ENCODE results near the gene ERRFI1.

The ERRFI1 gene

DNA sequence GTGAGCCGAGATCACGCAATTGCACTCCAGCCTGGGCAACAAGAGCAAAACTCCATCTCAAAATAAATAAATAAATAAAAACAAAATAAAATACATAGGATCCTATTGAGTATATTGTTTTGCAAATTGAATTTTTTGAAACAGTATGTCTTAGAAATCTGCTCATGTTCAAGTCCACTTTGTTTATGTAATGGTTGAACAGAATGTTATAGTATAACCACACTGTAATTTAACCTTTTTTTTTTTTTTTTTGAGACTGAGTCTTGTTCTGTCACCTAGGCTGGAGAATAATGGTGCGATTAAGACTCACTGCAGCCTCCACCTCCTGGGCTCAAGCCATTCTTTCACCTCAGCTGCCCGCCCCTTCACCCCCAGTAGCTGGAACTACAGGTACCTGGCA is 33.2 kb downstream of the ERRFI1 start:
- Histone ChIP-seq H2BK15ac (ENCODE audit: low read length) (no peak overlapping the region), H2BK5ac (ENCODE audit: low read length) (no peak overlapping the region), H3K14ac (ENCODE audit: low read length) (no peak overlapping the region), H3K79me1 (ENCODE audit: low read depth, low read length) (no peaks in the 10 kb centered on the region), H3K4me1 (ENCODE audit: control insufficient read depth in 2 of 2, insufficient read depth in 1 of 2, low read depth in 1 of 2, low read length in 2 of 2) (no peaks in the 10 kb centered on the region), H3K18ac (ENCODE audit: low read length) (no peak overlapping the region), H3K36me3 (replicated peaks in 1 of 2; ENCODE audit: control insufficient read depth in 2 of 2, insufficient read depth in 2 of 2, low read length in 2 of 2) (peaks cover 7 to 11% of the 10 kb centered on the region in 2 donors), H3K23ac (ENCODE audit: low read depth, low read length, poor library complexity) (no peak overlapping the region), H2BK12ac (ENCODE audit: low read length) (no peak overlapping the region), H2AK5ac (ENCODE audit: low read depth, low read length) (no peak overlapping the region), H3K4me3 (ENCODE audit: low read length in 2 of 2) (no peak overlapping the region), H3K27ac (replicated peaks; ENCODE audit: low read length) (no peak overlapping the region), H2BK120ac (ENCODE audit: low read depth, low read length) (no peak overlapping the region), H3K4me2 (ENCODE audit: insufficient read depth, low read length, poor library complexity, severe bottlenecking) (no peak overlapping the region), H3K9me3 (replicated peaks in 1 of 2; ENCODE audit: control insufficient read depth in 2 of 2, insufficient read depth in 1 of 2, low read depth in 1 of 2, low read length in 2 of 2) (no peaks in the 10 kb centered on the region), H3K4ac (ENCODE audit: low read length) (no peak overlapping the region), H4K8ac (ENCODE audit: low read depth, low read length) (no peak overlapping the region), H3K9ac (ENCODE audit: low read depth, low read length, poor library complexity) (no peak overlapping the region), H2AFZ (ENCODE audit: low read length) (no peak overlapping the region), H3K27me3 (ENCODE audit: control insufficient read depth in 3 of 3, insufficient read depth in 3 of 3, low read depth in 1 of 3, low read length in 3 of 3) (no peaks in the 10 kb centered on the region), H4K91ac (ENCODE audit: low read depth, low read length, poor library complexity) (no peak overlapping the region)
- no CpG with 5 or more reads among the region's 4 CpGs for WGBS, 2 donors (ENCODE audit: extremely low coverage in 2 of 2, insufficient read length in 2 of 2, insufficient replicate concordance in 1 of 2)
- no peak for DNase-seq (ENCODE audit: low spot score)

- Histone ChIP-seq H3K27me3 (ENCODE audit: control insufficient read depth in 3 of 3, insufficient read depth in 3 of 3, low read depth in 1 of 3, low read length in 3 of 3) (no peaks in the 10 kb centered on the region), H2BK120ac (ENCODE audit: low read depth, low read length) (no peak overlapping the region), H3K4ac (ENCODE audit: low read length) (no peak overlapping the region), H3K4me2 (ENCODE audit: insufficient read depth, low read length, poor library complexity, severe bottlenecking) (no peak overlapping the region), H4K8ac (ENCODE audit: low read depth, low read length) (no peak overlapping the region), H3K23ac (ENCODE audit: low read depth, low read length, poor library complexity) (no peak overlapping the region), H3K9me3 (replicated peaks in 1 of 2; ENCODE audit: control insufficient read depth in 2 of 2, insufficient read depth in 1 of 2, low read depth in 1 of 2, low read length in 2 of 2) (no peaks in the 10 kb centered on the region), H2BK12ac (ENCODE audit: low read length) (no peak overlapping the region), H3K9ac (ENCODE audit: low read depth, low read length, poor library complexity) (no peak overlapping the region), H3K27ac (replicated peaks; ENCODE audit: low read length) (no peak overlapping the region), H3K79me1 (ENCODE audit: low read depth, low read length) (no peaks in the 10 kb centered on the region), H2AFZ (ENCODE audit: low read length) (no peak overlapping the region), H3K4me3 (ENCODE audit: low read length in 2 of 2) (no peak overlapping the region), H3K18ac (ENCODE audit: low read length) (no peak overlapping the region), H2BK5ac (ENCODE audit: low read length) (no peak overlapping the region), H2AK5ac (ENCODE audit: low read depth, low read length) (no peak overlapping the region), H2BK15ac (ENCODE audit: low read length) (no peak overlapping the region), H3K36me3 (replicated peaks in 1 of 2; ENCODE audit: control insufficient read depth in 2 of 2, insufficient read depth in 2 of 2, low read length in 2 of 2) (peaks cover 8 to 20% of the 10 kb centered on the region in 2 donors), H4K91ac (ENCODE audit: low read depth, low read length, poor library complexity) (no peak overlapping the region), H3K4me1 (ENCODE audit: control insufficient read depth in 2 of 2, insufficient read depth in 1 of 2, low read depth in 1 of 2, low read length in 2 of 2) (no peaks in the 10 kb centered on the region), H3K14ac (ENCODE audit: low read length) (no peak overlapping the region)
- no CpG with 5 or more reads among the region's 18 CpGs for WGBS, 2 donors (ENCODE audit: extremely low coverage in 2 of 2, insufficient read length in 2 of 2, insufficient replicate concordance in 1 of 2)
- DNase-seq (ENCODE audit: low spot score) = no peak
Observed at GRCh38 chr1:7991504-7992440, 34.3 kb downstream of the ERRFI1 start.

DNA sequence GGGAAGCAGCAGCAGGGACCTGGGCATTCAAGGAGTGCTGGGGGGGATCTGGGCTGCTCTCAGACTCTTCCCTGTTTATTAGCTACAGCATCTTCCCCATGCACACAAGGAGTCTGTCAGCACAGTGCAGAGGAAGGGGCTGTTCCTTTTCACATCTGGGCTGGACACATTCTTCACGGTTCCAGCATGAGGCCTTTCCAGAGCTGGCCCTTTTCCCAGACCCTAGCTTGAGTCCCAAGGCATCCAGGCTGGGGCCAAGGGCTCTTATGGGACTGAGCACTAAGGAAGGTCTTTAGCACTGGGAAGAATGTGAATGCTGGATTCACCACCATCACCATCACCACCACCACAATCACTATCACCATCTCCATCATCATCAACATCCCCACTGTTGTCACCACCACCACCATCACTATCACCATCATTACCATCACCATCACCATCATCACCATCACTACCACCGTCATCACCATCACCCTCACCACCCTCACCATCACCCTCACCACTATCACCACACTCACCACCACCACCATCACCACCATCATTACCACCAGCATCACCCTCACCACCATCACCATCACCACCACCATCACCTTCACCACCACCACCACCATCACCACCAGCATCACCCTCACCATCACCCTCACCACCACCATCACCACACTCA is 36.2 kb downstream of the ERRFI1 start:
- Histone ChIP-seq H3K36me3 (replicated peaks in 1 of 2; ENCODE audit: control insufficient read depth in 2 of 2, insufficient read depth in 2 of 2, low read length in 2 of 2) (peaks cover 17 to 39% of the 10 kb centered on the region in 2 donors), H3K4me3 (ENCODE audit: low read length in 2 of 2) (peak overlapping the region in 1 of 2 donors; percentile 63), H3K27me3 (ENCODE audit: control insufficient read depth in 3 of 3, insufficient read depth in 3 of 3, low read depth in 1 of 3, low read length in 3 of 3) (no peaks in the 10 kb centered on the region), H2BK15ac (ENCODE audit: low read length) (no peak overlapping the region), H3K18ac (ENCODE audit: low read length) (no peak overlapping the region), H2BK12ac (ENCODE audit: low read length) (no peak overlapping the region), H2BK120ac (ENCODE audit: low read depth, low read length) (no peak overlapping the region), H3K9ac (ENCODE audit: low read depth, low read length, poor library complexity) (no peak overlapping the region), H2BK5ac (ENCODE audit: low read length) (no peak overlapping the region), H3K4me1 (ENCODE audit: control insufficient read depth in 2 of 2, insufficient read depth in 1 of 2, low read depth in 1 of 2, low read length in 2 of 2) (peaks cover 0 to 3% of the 10 kb centered on the region in 2 donors), H2AK5ac (ENCODE audit: low read depth, low read length) (no peak overlapping the region), H3K9me3 (replicated peaks in 1 of 2; ENCODE audit: control insufficient read depth in 2 of 2, insufficient read depth in 1 of 2, low read depth in 1 of 2, low read length in 2 of 2) (no peaks in the 10 kb centered on the region), H4K91ac (ENCODE audit: low read depth, low read length, poor library complexity) (no peak overlapping the region), H4K8ac (ENCODE audit: low read depth, low read length) (no peak overlapping the region), H3K4ac (ENCODE audit: low read length) (no peak overlapping the region), H3K4me2 (ENCODE audit: insufficient read depth, low read length, poor library complexity, severe bottlenecking) (no peak overlapping the region), H2AFZ (ENCODE audit: low read length) (no peak overlapping the region), H3K79me1 (ENCODE audit: low read depth, low read length) (no peaks in the 10 kb centered on the region), H3K14ac (ENCODE audit: low read length) (no peak overlapping the region), H3K23ac (ENCODE audit: low read depth, low read length, poor library complexity) (peak overlapping the region; percentile 68), H3K27ac (replicated peaks; ENCODE audit: low read length) (no peak overlapping the region)
- 100% methylated on average over 1 of the region's 2 CpGs; no CpG with 5 or more reads in 1 of the 2 donors for WGBS, 2 donors (ENCODE audit: extremely low coverage in 2 of 2, insufficient read length in 2 of 2, insufficient replicate concordance in 1 of 2)
- no peak for DNase-seq (ENCODE audit: low spot score)

DNA sequence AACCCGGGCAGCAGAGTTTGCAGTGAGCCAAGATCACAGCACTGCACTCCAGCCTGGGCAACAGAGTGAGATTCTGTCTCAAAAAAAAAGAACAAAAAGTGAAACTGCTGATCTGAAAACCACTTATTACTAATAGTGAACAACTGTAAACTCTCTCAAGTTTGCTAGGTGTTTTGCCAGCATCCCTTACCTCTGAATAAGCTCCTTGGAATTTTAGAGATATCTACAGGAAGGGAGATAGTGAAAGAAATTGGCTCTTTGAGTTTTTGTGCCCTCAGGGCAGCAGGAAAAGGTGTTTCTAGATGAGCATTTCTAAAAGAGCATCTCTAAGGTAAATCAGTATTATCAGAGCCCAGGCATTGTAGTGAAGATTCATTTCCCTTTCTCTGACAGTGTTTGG is 37.5 kb downstream of the ERRFI1 start:
- Histone ChIP-seq H4K91ac (ENCODE audit: low read depth, low read length, poor library complexity) (no peak overlapping the region), H2BK5ac (ENCODE audit: low read length) (no peak overlapping the region), H2AFZ (ENCODE audit: low read length) (no peak overlapping the region), H3K9me3 (replicated peaks in 1 of 2; ENCODE audit: control insufficient read depth in 2 of 2, insufficient read depth in 1 of 2, low read depth in 1 of 2, low read length in 2 of 2) (no peaks in the 10 kb centered on the region), H3K14ac (ENCODE audit: low read length) (no peak overlapping the region), H2BK12ac (ENCODE audit: low read length) (no peak overlapping the region), H3K36me3 (replicated peaks in 1 of 2; ENCODE audit: control insufficient read depth in 2 of 2, insufficient read depth in 2 of 2, low read length in 2 of 2) (peaks cover 21 to 51% of the 10 kb centered on the region in 2 donors), H3K9ac (ENCODE audit: low read depth, low read length, poor library complexity) (no peak overlapping the region), H4K8ac (ENCODE audit: low read depth, low read length) (no peak overlapping the region), H3K18ac (ENCODE audit: low read length) (no peak overlapping the region), H3K23ac (ENCODE audit: low read depth, low read length, poor library complexity) (no peak overlapping the region), H3K27ac (replicated peaks; ENCODE audit: low read length) (no peak overlapping the region), H3K4me3 (ENCODE audit: low read length in 2 of 2) (no peak overlapping the region), H2AK5ac (ENCODE audit: low read depth, low read length) (no peak overlapping the region), H3K27me3 (ENCODE audit: control insufficient read depth in 3 of 3, insufficient read depth in 3 of 3, low read depth in 1 of 3, low read length in 3 of 3) (no peaks in the 10 kb centered on the region), H3K4me1 (ENCODE audit: control insufficient read depth in 2 of 2, insufficient read depth in 1 of 2, low read depth in 1 of 2, low read length in 2 of 2) (peaks cover 9 to 11% of the 10 kb centered on the region in 2 donors), H3K4ac (ENCODE audit: low read length) (no peak overlapping the region), H3K79me1 (ENCODE audit: low read depth, low read length) (no peaks in the 10 kb centered on the region), H2BK120ac (ENCODE audit: low read depth, low read length) (no peak overlapping the region), H2BK15ac (ENCODE audit: low read length) (no peak overlapping the region), H3K4me2 (ENCODE audit: insufficient read depth, low read length, poor library complexity, severe bottlenecking) (no peak overlapping the region)
- WGBS, 2 donors (ENCODE audit: extremely low coverage in 2 of 2, insufficient read length in 2 of 2, insufficient replicate concordance in 1 of 2) = no CpG with 5 or more reads among the region's 1 CpG
- DNase-seq (ENCODE audit: low spot score) = no peak
